Ecto neural progenitor cell (in vitro differentiated cells): ENCODE results near the gene RPEL1.
"Not testable (repeated sequence)": the region's sequence is repeated elsewhere in the genome, so short reads cannot be mapped to it uniquely, and the experiment has no call there.

Experiments
- DNase-seq: peaks from one replicate; pipeline ENCODE4 v3.0.0-alpha.2; 2018; ENCODE audit warnings: low spot score

The RPEL1 gene

DNA sequence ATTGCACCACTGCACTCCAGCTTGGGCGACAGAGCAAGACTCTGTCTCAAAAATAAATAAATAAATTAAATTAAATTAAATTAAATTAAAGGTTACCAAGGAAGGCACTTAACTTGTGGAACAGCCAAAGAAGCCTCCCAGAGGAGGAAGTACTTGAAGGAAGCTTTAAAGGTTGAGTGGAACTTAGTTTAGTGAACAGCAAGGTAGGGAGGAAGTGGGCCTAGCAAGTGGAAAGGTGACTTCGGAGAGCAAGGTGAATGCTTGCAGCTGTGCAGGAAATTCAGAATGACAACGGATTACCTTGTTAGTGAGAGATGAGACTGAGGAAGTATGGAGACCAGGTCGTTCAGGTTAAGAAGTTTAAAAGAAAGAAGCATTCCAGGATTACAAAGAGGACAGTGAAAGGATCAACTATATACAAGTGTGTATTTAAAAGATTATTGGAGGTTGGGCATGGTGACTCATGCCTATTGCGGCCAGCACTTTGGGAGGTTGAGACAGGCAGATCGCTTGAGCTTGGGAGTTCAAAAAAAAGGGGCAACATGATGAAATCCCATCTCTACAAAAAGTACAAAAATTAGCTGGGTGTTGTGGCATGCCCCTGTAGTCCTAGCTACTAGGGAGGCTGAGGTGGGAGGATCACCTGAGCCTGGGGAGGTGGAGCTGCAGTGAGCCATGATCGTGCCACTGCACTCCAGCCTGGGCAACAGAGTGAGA, 12.8 kb upstream of the RPEL1 start:
- DNase-seq, result no peak

DNA sequence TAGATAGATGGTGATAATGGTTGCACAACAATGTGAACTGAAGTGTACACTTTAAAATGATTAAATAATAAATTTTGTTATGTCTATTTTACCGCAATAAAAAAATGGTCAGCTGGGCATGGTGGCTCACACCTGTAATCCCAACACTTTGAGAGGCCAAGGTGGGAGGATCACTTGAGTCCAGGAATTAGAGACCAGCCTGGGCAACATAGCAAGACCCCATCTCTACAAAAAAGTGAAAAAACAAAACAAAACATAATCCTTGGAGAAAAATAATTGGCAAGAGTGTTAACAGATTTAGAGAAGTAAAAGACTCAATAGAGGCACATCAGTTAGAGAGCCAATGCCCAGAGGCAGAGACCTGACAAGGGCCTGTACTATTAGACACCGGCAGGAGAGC, 9.9 kb upstream of the RPEL1 start:
- no peak for DNase-seq

DNA sequence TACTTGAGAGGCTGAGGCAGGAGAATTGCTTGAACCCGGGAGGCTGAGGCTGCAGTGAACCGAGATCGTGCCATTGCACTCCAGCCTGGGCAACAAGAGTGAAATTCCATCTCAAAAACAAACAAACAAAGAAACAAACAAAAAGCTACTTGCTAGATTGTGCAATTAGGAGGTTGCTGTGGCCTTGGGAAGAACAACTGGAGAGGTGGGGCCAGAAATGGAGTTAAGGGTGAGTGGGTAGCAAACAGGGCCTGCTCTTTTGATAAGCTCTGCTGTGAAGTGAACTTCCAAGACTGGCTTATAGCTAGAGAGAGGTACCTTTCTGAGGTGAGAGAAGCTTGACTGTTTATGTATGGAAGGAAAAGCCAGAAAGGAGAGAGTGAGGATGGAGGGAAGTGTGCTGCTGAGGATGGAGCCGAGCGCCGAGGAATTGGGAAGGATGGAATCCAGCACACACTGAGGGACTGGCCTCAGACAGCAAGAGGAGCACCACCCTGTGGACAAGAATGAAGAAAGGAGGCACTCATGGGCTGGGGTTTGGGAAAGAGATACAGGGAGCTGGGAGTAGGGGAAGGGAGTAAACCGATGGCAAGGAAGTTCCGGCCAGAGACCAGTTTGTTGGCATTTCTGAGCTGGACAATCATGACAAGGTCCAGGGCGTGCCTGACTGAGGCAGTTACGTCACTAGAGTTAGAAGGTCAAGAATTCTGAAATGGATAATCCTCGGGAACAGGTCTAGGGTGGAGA, 7.0 kb upstream of the RPEL1 start:
- DNase-seq, result peak; percentile 54

DNA sequence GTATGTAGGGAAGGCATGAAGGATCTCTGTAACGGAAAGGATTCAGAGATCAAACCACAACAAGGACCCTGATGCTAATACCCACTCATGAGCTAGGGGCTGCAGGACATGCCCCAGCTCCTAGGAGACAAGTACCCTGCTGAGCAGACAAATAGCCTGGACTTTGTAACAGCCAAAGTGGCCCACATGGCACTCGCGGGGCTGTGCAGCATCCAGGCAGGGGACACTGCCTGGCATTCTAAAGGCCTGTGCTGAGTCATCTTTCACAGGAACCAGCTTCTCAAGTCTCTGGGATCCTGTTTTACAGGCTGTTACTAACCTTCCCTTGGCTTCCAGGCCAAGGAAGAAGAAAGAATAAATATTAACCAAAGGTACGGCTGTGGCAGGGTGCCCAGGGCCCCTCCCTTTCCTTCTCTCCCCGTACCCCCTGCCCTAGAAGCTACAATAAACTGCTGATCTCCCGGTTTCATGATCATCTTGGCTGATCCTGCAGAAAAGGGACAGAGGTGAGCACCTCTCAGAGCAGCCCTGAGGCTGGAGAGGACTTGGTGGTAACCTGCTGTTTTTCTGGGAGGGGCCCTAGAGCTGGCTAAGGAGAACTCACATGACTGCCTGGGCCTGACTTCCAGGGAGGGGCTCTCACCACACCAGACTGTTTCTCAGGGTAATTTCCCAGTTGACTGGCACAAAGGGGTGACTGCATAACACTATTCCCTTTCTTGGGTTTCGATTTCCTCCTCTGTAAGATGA, 4.2 kb upstream of the RPEL1 start:
- no peak for DNase-seq

DNA sequence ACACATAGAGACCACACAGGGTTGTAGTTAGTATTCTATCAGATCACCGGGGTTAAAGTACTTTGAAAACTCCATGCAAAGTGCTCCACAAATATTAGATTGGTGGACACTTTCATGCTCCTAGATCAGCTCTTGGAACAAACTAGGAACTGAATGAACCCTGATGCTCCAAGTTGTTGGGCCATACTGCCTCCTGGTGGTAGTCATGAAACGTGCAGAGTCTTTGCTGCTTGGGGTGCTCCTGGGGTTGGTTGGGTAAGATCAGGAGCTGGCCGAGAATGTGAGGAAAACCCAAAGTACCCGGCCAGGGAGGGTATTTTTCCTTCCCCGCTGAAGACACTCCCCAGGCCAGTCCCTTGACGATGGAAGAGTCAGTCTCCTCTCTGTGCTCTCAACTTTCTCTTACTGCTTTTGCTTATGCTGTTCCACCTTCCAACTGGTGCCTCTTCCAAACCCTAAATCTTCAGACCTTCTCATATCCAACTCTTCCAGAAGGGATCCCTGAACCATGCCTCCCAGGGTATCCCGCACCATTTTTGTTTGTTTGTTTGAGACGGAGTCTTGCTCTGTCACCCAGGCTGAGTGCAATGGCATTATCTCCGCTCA, 918 bp upstream of the RPEL1 start:
- DNase-seq, result peak; percentile 77

DNA sequence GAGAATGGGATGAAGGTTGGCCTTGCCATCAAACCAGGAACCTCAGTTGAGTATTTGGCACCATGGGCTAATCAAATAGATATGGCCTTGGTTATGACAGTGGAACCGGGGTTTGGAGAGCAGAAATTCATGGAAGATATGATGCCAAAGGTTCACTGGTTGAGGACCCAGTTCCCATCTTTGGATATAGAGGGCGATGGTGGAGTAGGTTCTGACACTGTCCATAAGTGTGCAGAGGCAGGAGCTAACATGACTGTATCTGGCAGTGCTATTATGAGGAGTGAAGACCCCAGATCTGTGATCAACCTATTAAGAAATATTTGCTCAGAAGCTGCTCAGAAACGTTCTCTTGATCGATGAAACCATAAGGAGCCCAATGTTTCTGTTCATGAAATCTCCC, 637 bp downstream of the RPEL1 start:
- DNase-seq, result no peak

DNA sequence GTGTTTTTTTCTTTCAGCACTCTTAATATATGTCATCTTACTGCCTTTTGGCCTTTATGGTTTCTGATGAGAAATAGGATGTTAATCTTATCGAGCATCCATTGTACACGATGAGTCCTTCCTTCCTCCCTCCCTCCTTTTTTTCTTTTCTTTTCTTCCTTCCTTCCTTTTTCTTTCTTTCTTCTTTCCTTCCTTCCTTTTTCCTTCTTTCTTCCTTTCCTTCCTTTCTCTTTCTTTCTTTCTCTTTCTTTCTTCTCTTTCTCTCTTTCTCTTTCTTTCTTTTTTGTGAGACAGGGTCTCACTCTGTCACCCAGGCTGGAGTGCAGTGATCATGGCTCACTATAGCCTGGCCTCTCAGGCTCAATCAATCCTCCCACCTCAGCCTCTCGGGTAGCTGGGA, 8.4 kb downstream of the RPEL1 start:
- no peak for DNase-seq

DNA sequence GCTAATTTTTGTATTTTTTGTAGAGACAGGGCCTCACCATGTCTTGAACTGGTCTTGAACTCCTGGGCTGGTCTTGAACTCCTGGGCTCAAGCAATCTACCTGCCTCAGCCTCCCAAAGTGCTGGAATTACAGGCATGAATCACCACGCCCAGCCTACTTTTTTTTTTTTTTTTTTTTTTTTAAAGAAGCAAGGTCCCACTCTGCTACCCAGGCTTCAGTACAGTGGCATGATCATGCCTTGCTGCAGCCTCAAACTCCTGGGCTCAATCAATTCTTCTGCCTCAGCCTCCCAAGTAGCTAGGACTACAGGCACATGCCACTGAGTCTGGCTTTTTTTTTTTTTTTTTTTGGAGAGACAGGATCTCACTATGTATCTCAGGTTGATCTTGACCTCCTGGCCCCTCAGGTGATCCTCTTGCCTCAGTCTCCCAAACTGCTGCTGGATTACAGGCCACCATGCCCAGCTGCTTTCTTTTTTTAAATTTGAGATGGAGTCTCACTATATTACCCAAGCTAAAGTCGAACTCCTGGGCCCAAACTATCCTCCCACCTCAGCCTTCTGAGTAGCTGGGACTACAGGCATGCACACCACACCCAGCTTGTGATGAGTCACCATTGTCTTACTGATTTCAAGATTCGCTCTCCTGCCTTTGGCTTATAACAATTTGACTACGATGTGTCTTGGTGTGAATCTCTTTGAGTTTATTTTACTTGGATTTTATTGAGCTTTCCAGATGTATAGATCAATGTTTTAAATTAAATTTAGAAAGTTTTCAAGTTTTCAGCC, 9.0 kb downstream of the RPEL1 start:
- DNase-seq, result no peak

DNA sequence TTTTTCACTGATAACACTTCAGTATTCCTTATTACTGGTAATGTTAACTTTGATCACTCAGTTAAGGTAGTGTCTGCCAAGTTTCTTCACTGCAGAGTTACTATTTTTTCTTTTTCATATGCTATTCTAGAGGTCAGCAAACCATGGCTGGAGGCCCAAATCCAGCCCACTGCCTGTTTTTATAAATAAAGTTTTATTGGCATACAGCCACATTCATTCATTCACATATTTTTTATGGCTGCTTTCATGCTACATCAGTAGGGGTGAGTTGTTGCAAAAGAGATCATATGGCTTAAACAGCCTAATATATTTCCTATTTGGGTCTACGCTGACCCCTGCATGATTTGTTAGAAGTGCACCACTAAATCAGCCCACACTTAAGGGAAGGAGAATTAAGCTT, 10.9 kb downstream of the RPEL1 start:
- no peak for DNase-seq

DNA sequence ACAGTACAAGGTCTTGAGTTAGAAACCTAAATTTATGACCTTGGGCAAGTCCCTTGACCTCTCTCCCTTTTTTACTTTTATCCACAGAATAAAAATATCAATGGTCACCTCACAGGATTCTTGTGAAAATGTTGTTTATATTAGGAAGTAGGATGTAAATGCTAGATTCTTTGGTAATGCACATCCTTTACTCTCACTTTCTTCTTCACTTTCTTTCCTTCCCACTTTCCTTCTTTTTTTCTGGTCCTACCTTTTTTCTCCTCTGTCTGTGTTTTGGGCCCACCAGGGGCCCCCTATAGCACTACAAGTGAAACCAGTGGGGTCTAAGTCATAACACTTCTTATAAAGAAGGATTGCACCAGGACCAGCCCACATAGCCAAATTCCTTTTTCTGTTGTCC, 12.1 kb downstream of the RPEL1 start:
- DNase-seq, result no peak

DNA sequence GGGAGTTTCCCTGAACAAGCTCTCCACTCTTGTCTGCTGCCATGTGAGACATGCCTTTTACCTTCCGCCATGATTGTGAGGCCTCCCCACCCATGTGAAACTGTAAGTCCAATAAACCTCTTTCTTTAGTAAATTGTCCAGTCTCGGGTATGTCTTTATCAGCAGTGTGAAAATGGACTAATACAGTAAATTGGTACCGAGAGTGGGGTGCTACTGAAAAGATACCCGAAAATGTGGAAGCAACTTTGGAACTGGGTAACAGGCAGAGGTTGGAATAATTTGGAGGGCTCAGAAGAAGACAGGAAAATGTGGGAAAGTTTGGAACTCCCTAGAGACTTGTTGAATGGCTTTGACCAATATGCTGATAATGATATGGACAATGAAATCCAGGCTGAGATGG, 13.2 kb downstream of the RPEL1 start:
- DNase-seq, result not testable (repeated sequence)

DNA sequence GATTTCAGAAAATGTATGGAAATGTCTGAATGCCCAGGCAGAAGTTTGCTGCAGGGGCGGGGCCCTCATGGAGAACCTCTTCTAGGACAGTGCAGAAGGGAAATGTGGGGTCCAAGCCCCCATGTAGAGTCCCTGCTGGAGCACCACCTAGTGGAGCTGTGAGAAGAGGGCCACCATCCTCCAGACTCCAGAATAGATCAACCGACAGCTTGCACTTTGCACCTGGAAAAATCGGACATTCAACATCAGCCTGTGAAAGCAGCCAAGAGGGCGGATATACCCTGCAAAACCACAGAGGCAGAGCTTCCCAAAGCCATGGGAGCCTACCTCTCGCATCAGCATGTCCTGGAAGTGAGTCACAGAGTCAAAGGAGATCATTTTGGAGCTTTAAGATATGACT, 14.3 kb downstream of the RPEL1 start:
- DNase-seq, result no peak

DNA sequence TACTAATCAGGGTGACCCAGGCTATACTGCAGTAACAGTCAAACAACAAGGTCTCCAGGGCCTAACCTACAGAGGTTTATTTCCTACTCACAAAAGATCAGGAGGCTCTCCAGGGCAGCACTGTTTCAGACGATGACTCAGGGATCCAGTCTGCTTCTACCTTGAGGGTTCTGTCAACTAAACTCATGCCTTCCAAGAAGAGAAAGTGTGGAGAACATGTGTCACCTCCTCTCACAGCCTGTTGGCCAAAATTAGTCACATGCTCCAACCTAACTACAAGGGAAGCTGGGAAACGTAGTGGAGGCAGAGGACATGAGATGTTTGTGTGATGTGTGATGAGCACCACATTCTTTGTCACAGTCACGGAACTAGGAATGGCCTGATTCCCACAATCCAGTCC, 16.5 kb downstream of the RPEL1 start:
- no peak for DNase-seq

DNA sequence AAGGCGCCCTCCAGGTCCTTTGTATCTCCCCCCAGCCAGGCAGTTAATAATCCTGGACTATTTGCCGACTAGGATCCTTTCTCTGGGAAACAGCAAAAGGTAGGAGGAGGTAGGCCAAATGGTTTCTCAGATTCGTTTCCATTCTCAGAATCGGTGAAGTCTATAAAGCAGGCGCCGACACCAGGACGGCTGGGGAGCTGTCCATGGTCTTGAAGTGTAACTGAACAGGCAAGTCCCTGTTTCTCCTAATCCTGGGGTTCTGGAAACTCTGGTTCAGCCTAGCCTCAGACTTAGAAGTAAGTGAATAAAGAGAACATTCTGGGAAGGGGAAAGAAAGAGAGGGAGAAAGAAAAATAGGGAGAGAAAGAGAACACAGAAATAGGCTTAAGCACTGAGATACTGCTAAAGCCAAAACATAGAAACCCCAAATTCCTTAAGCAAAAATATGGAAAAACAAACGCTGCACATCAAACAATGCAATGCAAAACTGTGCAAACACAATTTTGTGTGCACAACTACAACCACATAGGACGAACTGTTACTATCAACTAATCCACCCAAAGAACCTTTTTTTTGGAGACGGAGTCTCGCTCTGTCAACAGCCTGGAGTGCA, 20.1 kb downstream of the RPEL1 start:
- DNase-seq, result peak; percentile 81

DNA sequence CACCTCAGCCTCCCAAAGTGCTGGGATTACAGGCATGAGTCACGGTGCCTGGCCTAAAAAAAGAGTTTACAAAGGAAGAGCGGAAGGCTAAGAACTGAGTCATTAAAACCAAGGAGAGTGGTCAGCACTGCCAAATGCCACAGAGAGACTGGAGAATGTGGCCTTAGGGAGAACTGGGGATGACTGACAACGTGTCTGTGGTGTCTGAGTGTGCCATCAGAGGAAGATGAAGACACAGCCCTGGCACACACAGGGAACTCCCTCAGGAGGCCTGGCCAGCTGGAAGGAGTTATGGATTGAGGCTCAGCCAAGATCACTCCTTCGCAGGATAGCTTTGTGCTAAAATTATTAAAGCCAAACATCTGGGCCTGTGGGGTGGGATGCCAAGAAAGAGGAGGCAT, 27.4 kb downstream of the RPEL1 start:
- no peak for DNase-seq

DNA sequence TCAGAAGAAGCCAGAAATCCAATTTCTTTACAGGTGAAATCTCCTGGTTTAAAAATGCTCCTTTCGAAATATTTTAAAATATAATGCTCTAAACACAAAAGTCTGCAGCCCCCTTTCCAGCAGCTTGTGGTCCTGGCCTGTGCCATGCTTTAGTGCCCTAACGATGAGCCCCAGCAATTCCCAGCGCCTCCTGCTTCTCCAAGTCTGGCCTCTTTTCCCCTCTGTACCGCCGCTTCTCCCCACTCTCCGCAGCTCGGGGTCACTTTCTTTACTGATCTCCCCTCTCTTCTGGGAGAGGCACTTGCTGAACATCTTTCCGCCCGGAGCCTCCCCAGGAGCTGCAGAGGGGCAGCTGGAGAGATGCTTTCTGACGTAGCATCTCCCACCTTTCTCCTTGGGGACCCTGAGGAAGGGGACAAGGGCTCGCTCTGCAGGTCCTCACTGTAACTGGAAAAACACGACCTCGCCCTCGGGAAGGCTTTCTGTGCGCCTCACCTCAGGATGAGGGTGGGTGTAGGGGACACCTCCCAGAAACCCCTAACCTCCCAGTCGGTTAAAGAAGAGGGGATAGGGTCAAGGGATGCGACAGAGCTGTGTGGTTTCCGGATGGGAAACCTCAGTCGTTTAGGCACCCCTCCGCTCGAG, 30.7 kb downstream of the RPEL1 start:
- peak; percentile 45 for DNase-seq

DNA sequence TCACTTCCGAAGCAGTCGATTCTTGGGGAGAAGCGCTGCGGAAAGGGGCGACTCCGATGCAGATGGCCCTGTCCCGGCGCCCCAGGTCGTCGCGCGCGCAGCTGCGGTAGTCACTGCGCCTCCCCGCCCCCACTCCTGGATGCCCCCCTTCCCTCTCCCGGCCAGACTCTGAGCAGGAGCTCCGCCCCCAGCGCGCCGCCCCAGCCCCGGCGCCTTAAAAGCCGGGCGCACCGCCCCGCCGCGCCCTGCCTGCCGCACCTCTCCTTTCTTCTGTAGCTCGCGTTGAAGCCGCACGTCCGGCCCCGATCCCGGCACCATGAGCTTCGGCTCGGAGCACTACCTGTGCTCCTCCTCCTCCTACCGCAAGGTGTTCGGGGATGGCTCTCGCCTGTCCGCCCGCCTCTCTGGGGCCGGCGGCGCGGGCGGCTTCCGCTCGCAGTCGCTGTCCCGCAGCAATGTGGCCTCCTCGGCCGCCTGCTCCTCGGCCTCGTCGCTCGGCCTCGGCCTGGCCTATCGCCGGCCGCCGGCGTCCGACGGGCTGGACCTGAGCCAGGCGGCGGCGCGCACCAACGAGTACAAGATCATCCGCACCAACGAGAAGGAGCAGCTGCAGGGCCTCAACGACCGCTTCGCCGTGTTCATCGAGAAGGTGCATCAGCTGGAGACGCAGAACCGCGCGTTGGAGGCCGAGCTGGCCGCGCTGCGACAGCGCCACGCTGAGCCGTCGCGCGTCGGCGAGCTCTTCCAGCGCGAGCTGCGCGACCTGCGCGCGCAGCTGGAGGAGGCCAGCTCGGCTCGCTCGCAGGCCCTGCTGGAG, 31.4 kb downstream of the RPEL1 start, which contains the start of gene INA:
TSS of gene INA (plus strand) at position 243 of the 817 bp plus-strand sequence. CDS start at position 317, 74 bp downstream.
- DNase-seq, result peak; percentile 79

DNA sequence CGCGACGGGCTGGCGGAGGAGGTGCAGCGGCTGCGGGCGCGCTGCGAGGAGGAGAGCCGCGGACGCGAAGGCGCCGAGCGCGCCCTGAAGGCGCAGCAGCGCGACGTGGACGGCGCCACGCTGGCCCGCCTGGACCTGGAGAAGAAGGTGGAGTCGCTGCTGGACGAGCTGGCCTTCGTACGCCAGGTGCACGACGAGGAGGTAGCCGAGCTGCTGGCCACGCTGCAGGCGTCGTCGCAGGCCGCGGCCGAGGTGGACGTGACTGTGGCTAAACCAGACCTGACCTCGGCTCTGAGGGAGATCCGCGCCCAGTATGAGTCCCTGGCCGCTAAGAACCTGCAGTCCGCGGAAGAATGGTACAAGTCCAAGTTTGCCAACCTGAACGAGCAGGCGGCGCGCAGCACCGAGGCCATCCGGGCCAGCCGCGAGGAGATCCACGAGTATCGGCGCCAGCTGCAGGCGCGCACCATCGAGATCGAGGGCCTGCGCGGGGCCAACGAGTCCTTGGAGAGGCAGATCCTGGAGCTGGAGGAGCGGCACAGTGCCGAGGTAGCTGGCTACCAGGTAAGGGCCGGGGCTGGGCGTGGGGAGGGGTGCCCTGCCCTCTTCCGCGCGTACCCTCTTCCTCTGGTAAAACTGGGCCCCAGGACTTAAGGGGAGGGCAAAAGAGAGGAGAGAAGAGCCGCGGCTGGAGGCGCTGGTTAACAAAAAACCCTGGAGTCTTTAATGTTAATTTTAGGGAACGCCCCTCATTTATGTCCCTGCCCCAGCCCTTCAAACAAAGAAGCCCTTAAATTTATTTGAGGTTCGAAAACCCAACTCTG, 32.2 kb downstream of the RPEL1 start:
- peak; percentile 52 for DNase-seq

DNA sequence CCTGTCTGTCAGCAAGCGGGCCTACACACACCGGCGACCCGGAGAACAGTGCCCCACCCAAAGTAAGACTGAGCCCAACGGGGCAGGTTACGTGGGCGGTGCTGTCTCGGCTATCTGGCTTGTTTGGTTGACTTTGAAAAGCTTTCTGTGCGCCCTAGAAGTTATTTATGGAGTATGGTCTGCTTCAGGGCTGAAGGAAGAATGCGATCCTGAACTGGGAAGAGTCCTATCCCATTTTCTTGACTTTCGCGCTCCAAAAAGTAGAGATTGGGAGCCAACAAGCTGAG, 32.8 kb downstream of the RPEL1 start:
- no peak for DNase-seq
